ENCODE data around the gene CFAP119.

The CFAP119 gene

DNA sequence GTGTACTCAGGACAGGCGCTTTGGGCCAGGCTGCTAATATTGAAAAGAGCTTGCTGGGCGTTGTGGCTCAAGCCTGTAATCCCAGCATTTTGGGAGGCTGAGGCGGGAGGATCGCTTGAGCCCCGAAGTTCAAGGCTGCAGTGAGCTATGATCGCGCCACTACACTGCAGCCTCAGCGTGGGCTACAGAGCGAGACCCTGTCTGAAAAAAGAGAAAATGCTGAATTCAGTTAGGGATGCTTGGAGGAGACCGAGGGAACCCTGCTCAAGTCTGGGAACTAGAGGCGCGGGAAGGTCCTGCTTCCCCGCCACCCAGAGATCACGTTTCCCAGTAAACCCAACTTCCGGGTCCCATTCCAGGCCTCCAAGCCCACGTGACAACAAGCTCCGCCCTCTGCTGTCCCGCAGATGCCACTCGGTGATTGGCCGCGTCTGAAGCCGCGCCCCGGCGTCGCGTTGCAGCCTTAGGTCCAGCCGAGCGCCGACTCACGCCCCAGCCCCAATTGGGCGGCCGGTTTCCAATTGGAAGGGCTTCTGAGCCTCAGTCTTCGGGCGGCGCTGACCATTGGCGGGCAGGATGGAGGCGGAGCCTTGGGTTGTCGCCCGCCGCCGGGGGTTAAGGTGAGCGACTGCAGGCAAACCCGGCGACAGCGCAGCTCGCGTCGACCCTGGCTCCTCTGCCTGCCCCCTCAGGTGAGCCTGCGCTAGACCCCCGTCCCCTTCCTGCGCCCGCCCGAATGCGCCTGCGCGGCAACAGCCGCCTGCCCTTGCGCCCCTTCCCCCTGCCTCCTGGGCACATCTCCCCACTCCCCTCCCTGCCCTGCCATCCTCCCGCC, 13.8 kb downstream of the CFAP119 start, which contains the start of gene PHKG2:
TSS of gene PHKG2 (plus strand) at position 627 of the 835 bp plus-strand sequence. CDS start 396 bp downstream, outside the sequence.
- Histone ChIP-seq H3K27me3 (ENCODE audit: insufficient read depth, poor library complexity, severe bottlenecking) (no peaks in the 10 kb centered on the region), H3K27ac (replicated peaks) (peak within 1 kb of the TSS; percentile 69), H3K4me3 (replicated peaks; ENCODE audit: insufficient read depth, low read length) (peak within 1 kb of the TSS; percentile 98)
- TF ChIP-seq, protein P1, sequence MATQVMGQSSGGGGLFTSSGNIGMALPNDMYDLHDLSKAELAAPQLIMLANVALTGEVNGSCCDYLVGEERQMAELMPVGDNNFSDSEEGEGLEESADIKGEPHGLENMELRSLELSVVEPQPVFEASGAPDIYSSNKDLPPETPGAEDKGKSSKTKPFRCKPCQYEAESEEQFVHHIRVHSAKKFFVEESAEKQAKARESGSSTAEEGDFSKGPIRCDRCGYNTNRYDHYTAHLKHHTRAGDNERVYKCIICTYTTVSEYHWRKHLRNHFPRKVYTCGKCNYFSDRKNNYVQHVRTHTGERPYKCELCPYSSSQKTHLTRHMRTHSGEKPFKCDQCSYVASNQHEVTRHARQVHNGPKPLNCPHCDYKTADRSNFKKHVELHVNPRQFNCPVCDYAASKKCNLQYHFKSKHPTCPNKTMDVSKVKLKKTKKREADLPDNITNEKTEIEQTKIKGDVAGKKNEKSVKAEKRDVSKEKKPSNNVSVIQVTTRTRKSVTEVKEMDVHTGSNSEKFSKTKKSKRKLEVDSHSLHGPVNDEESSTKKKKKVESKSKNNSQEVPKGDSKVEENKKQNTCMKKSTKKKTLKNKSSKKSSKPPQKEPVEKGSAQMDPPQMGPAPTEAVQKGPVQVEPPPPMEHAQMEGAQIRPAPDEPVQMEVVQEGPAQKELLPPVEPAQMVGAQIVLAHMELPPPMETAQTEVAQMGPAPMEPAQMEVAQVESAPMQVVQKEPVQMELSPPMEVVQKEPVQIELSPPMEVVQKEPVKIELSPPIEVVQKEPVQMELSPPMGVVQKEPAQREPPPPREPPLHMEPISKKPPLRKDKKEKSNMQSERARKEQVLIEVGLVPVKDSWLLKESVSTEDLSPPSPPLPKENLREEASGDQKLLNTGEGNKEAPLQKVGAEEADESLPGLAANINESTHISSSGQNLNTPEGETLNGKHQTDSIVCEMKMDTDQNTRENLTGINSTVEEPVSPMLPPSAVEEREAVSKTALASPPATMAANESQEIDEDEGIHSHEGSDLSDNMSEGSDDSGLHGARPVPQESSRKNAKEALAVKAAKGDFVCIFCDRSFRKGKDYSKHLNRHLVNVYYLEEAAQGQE (IDR thresholded peaks at IDR 0.05; ENCODE audit: insufficient replicate concordance, low read depth), result peak; percentile 67
- no peak for TF ChIP-seq GABPA (IDR thresholded peaks at IDR 0.05; ENCODE audit: low read depth)
- TF ChIP-seq SPI1 (IDR thresholded peaks at IDR 0.05; ENCODE audit: borderline replicate concordance, low read depth), result no peak
- TF ChIP-seq POLR2AphosphoS5 (IDR thresholded peaks at IDR 0.05; ENCODE audit: low read depth), result peak; percentile 87
- no peak for TF ChIP-seq CTCF (IDR thresholded peaks at IDR 0.05; ENCODE audit: insufficient read depth, low read length)
- DNase-seq (ENCODE audit: low read depth in 1 of 2, low spot score in 1 of 2), result peak; percentile 98 to 99

DNA sequence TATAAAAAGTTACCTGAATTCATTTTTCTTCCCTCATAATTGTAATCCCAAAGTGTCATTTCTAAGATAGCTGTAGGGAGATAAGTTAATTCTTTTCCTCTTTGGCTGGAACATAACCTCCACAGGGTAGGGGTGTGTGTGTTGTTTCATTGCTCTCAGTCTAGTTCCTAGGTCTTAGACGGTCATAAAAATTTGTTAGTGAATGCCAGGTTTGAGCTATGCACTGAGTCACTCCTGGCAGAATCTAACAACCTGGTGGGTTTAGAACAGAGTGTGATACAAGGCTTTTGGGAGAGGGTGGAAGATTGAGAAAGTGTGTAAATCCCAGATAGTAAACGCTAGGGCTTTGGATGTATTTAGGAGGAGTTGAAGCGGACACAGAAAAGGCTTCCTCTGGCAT, 14.5 kb downstream of the CFAP119 start:
- no peaks in the 10 kb centered on the region for H3K27me3 ChIP-seq (ENCODE audit: insufficient read depth, poor library complexity, severe bottlenecking)
- H3K4me3 ChIP-seq (replicated peaks; ENCODE audit: insufficient read depth, low read length), result no peak overlapping the region
- peak overlapping the region; percentile 69 for H3K27ac ChIP-seq (replicated peaks)
- no peak for DNase-seq (ENCODE audit: low read depth in 1 of 2, low spot score in 1 of 2)
- no peak for TF ChIP-seq SPI1 (IDR thresholded peaks at IDR 0.05; ENCODE audit: borderline replicate concordance, low read depth)
- no peak for TF ChIP-seq CTCF (IDR thresholded peaks at IDR 0.05; ENCODE audit: insufficient read depth, low read length)
- TF ChIP-seq, protein P1 (IDR thresholded peaks at IDR 0.05; ENCODE audit: insufficient replicate concordance, low read depth), result no peak
- TF ChIP-seq GABPA (IDR thresholded peaks at IDR 0.05; ENCODE audit: low read depth), result no peak
- no peak for TF ChIP-seq POLR2AphosphoS5 (IDR thresholded peaks at IDR 0.05; ENCODE audit: low read depth)

DNA sequence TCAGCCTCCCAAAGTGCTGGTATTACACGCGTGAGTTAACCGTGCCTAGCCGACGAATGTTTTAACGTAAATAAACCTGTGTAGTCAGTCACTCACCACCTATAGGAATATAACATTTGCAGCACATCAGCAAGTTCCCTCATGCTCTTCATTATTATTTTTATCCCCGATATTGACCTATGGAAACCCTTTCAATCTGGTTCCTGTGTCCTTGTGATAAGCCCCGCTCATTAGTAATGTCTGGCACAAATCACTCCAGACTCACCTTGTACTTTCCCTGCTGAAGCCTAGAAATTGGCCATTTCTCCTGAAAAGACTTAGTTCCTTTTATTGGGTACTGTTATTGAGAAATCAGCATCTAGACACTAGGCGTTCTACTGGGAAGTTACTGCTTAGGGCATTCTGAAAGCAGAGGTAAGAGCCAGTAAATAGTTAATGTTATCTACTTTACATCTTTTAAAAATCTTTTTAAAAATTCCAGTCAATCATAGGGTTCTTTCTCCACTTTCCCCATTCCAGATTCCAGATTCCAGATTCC, 15.2 kb downstream of the CFAP119 start:
- no peak overlapping the region for H3K4me3 ChIP-seq (replicated peaks; ENCODE audit: insufficient read depth, low read length)
- H3K27ac ChIP-seq (replicated peaks), result no peak overlapping the region
- no peak for DNase-seq (ENCODE audit: low read depth in 1 of 2, low spot score in 1 of 2)
- TF ChIP-seq, protein P1 (IDR thresholded peaks at IDR 0.05; ENCODE audit: insufficient replicate concordance, low read depth), result no peak
- TF ChIP-seq GABPA (IDR thresholded peaks at IDR 0.05; ENCODE audit: low read depth), result no peak
- no peak for TF ChIP-seq SPI1 (IDR thresholded peaks at IDR 0.05; ENCODE audit: borderline replicate concordance, low read depth)
- TF ChIP-seq CTCF (IDR thresholded peaks at IDR 0.05; ENCODE audit: insufficient read depth, low read length), result no peak
- no peak for TF ChIP-seq POLR2AphosphoS5 (IDR thresholded peaks at IDR 0.05; ENCODE audit: low read depth)
- no peaks in the 10 kb centered on the region for H3K27me3 ChIP-seq (ENCODE audit: insufficient read depth, poor library complexity, severe bottlenecking)

Measured in HL-60 (cell line).